IMR-90 (cell line): ENCODE data around the gene ZNF415. TPM values are rescaled to one million over a fixed set of nuclear protein-coding genes. Genes with fewer than 3 reads are reported as not detected.

ENCODE experiments used
- ATAC-seq: fragments of 200-7000 bp; cut with Tn5 transposase; 2 replicates; pipeline ENCODE4 v1.9.1; 2020; ENCODE audit warnings: low read depth, mild to moderate bottlenecking, moderate library complexity
- Bru-seq: library from RNA; stranded (reverse); fragments of 400-500 nt; gene quantifications from one replicate; lab custom pipeline; 2021; lab: Mats Ljungman, UMichigan
- BruChase-seq, 2 experiments: library from RNA; stranded (reverse); fragments of 400-500 nt; gene quantifications; one replicate each; lab custom pipeline; 2021; lab: Mats Ljungman, UMichigan
- BruUV-seq: library from RNA; stranded (reverse); fragments of 400-500 nt; replicated peaks from 2 replicates; lab custom pipeline; 2021; lab: Mats Ljungman, UMichigan
- CTCF ChIA-PET: fragments of 300-600 bp; formaldehyde crosslinking; extraction: SDS; loops from one replicate; lab custom pipeline; 2021; ENCODE audit warnings: antibody characterized with exemption; lab: Yijun Ruan, JAX
- POLR2A ChIA-PET: fragments of 300-600 bp; sonication (Branson Sonifier 250); formaldehyde crosslinking; loops from one replicate; lab custom pipeline; 2022; ENCODE audit warnings: antibody characterized with exemption; ENCODE audit not compliant: unreplicated experiment; lab: Charles Lee
- DNase-seq: peaks from one replicate; pipeline ENCODE4 v3.0.0; 2013
- H2AFZ ChIP-seq: replicated peaks from 2 replicates; pipeline ENCODE3; 2013; ENCODE audit warnings: low read length, mild to moderate bottlenecking; ENCODE audit not compliant: poor library complexity
- H2AK5ac ChIP-seq: 2 replicates; pipeline ENCODE4 v1.6.1; 2013; ENCODE audit warnings: low read depth, low read length, inconsistent platforms
- H2AK9ac ChIP-seq: replicated peaks from 2 replicates; pipeline ENCODE3; 2013; ENCODE audit warnings: mild to moderate bottlenecking, low read depth, low read length, moderate library complexity; ENCODE audit not compliant: poor library complexity
- H2BK120ac ChIP-seq: 2 replicates; pipeline ENCODE4 v1.6.1; 2013; ENCODE audit warnings: low read depth, low read length, inconsistent platforms
- H2BK15ac ChIP-seq: 3 replicates; pipeline ENCODE4 v1.6.1; 2013; ENCODE audit warnings: low read depth, low read length, inconsistent platforms
- H2BK20ac ChIP-seq: 2 replicates; pipeline ENCODE4 v1.6.1; 2013; ENCODE audit warnings: low read depth, mild to moderate bottlenecking, inconsistent platforms, low read length, moderate library complexity
- H2BK5ac ChIP-seq: 2 replicates; pipeline ENCODE4 v1.6.1; 2013; ENCODE audit warnings: mild to moderate bottlenecking, low read depth, low read length, inconsistent platforms; ENCODE audit not compliant: poor library complexity, severe bottlenecking
- H3K14ac ChIP-seq: replicated peaks from 2 replicates; pipeline ENCODE4 v1.6.1; 2013; ENCODE audit warnings: low read depth, low read length, inconsistent platforms
- H3K18ac ChIP-seq: 2 replicates; pipeline ENCODE4 v1.6.1; 2013; ENCODE audit warnings: low read depth, low read length, control low read depth
- H3K23ac ChIP-seq: 2 replicates; pipeline ENCODE4 v1.6.1; 2013; ENCODE audit warnings: low read depth, low read length, inconsistent platforms
- H3K27ac ChIP-seq: 2 replicates; pipeline ENCODE4 v1.5.1; 2013; ENCODE audit warnings: mild to moderate bottlenecking, control low read depth, low read length; ENCODE audit not compliant: insufficient read depth
- H3K27me3 ChIP-seq: 2 replicates; pipeline ENCODE4 v1.6.1; 2013; ENCODE audit warnings: low read length; ENCODE audit not compliant: control insufficient read depth, insufficient read depth
- H3K36me3 ChIP-seq: 2 replicates; pipeline ENCODE4 v1.6.1; 2013; ENCODE audit warnings: low read length, mixed read lengths; ENCODE audit not compliant: control insufficient read depth, insufficient read depth
- H3K4ac ChIP-seq: 2 replicates; pipeline ENCODE4 v1.6.1; 2013; ENCODE audit warnings: low read depth, low read length, inconsistent platforms
- H3K4me1 ChIP-seq: 2 replicates; pipeline ENCODE4 v1.6.1; 2013; ENCODE audit warnings: low read length, mixed read lengths; ENCODE audit not compliant: control insufficient read depth, insufficient read depth
- H3K4me2 ChIP-seq: 2 replicates; pipeline ENCODE4 v1.6.1; 2013; ENCODE audit warnings: low read depth, mild to moderate bottlenecking, control low read depth, low read length, moderate library complexity
- H3K4me3 ChIP-seq: 2 replicates; pipeline ENCODE4 v1.5.1; 2013; ENCODE audit warnings: low read depth, mild to moderate bottlenecking, control low read depth, low read length, moderate library complexity; ENCODE audit not compliant: insufficient read depth
- H3K56ac ChIP-seq: 2 replicates; pipeline ENCODE4 v1.6.1; 2013; ENCODE audit warnings: low read length, inconsistent platforms; ENCODE audit not compliant: insufficient read depth; ENCODE audit errors: extremely low read depth
- H3K79me1 ChIP-seq, 2 experiments: 2 replicates each; pipeline ENCODE4 v1.6.1; 2013; ENCODE audit warnings: low read length in 2 of 2, inconsistent platforms in 1 of 2, low read depth in 1 of 2
- H3K9ac ChIP-seq: 2 replicates; pipeline ENCODE4 v1.6.1; 2013; ENCODE audit warnings: low read depth, low read length, control low read depth
- H3K9me1 ChIP-seq: 2 replicates; pipeline ENCODE4 v1.6.1; 2013; ENCODE audit warnings: low read length, inconsistent platforms; ENCODE audit not compliant: insufficient read depth
- H3K9me3 ChIP-seq: 2 replicates; pipeline ENCODE4 v1.6.1; 2013; ENCODE audit warnings: low read length; ENCODE audit not compliant: control insufficient read depth, insufficient read depth
- H4K20me1 ChIP-seq: 2 replicates; pipeline ENCODE4 v1.6.1; 2013; ENCODE audit warnings: low read length, inconsistent platforms; ENCODE audit not compliant: insufficient read depth
- H4K5ac ChIP-seq: 2 replicates; pipeline ENCODE4 v1.6.1; 2013; ENCODE audit warnings: mild to moderate bottlenecking, low read depth, low read length, control low read depth
- H4K8ac ChIP-seq, 2 experiments: 2 replicates each; pipeline ENCODE4 v1.6.1; 2013; ENCODE audit warnings: low read depth in 2 of 2, low read length in 2 of 2, control low read depth in 1 of 2, inconsistent platforms in 1 of 2
- H4K91ac ChIP-seq: 2 replicates; pipeline ENCODE4 v1.6.1; 2013; ENCODE audit warnings: low read depth, low read length, inconsistent platforms; ENCODE audit not compliant: insufficient read depth
- BHLHE40 ChIP-seq: fragments of 150-350 bp; IDR thresholded peaks from 2 replicates; pipeline ENCODE4 v1.6.1; 2016; ENCODE audit warnings: mild to moderate bottlenecking, low read depth, low read length
- CEBPB ChIP-seq: IDR thresholded peaks from 2 replicates; pipeline ENCODE4 v1.6.1; 2012; ENCODE audit warnings: low read depth, low read length, improper control_type of control experiment
- CHD1 ChIP-seq: IDR thresholded peaks from 2 replicates; pipeline ENCODE4 v1.6.1; 2012; ENCODE audit warnings: low read depth, low read length, improper control_type of control experiment
- MAZ ChIP-seq: IDR thresholded peaks from 2 replicates; pipeline ENCODE4 v1.6.1; 2012; ENCODE audit warnings: low read depth, mild to moderate bottlenecking, low read length, improper control_type of control experiment, moderate library complexity, borderline replicate concordance
- MXI1 ChIP-seq: IDR thresholded peaks from 2 replicates; pipeline ENCODE4 v1.6.1; 2012; ENCODE audit warnings: low read depth, mild to moderate bottlenecking, low read length, moderate library complexity, borderline replicate concordance
- NFE2L2 ChIP-seq: fragments of 150-350 bp; IDR thresholded peaks from 2 replicates; pipeline ENCODE4 v1.6.1; 2016; ENCODE audit warnings: low read depth, mild to moderate bottlenecking, low read length
- POLR2A ChIP-seq: IDR thresholded peaks from 2 replicates; pipeline ENCODE4 v1.6.1; 2012; ENCODE audit warnings: mild to moderate bottlenecking, low read depth, low read length
- RCOR1 ChIP-seq: IDR thresholded peaks from 2 replicates; pipeline ENCODE4 v1.6.1; 2012; ENCODE audit warnings: mild to moderate bottlenecking, low read length, improper control_type of control experiment; ENCODE audit not compliant: insufficient replicate concordance
- SMC3 ChIP-seq: fragments of 150-350 bp; IDR thresholded peaks from 2 replicates; pipeline ENCODE4 v1.6.1; 2016; ENCODE audit warnings: low read depth, mild to moderate bottlenecking, antibody characterized with exemption, low read length, moderate library complexity
- WGBS, 2 experiments: methylation state at CpG; one replicate each; pipeline versions ENCODE4 v1.1.5 to v1.1.7; 2013; ENCODE audit warnings: missing lambda C conversion rate in 2 of 2; ENCODE audit not compliant: insufficient read length in 1 of 2; ENCODE audit errors: extremely low coverage in 2 of 2; 5-methylcytosine and 5-hydroxymethylcytosine counted together
- dilution Hi-C: fragments of 300-500 bp; cut with HindIII; formaldehyde crosslinking; loops from one replicate; pipeline ENCODE4 v1.14.3; 2018; ENCODE audit warnings: low sequenced_read_pairs; ENCODE audit not compliant: unreplicated experiment
- in situ Hi-C: fragments of 300-500 bp; cut with MboI; formaldehyde crosslinking; loops from 3 replicates; pipeline ENCODE4 v1.14.3; 2019; ENCODE audit warnings: low sequenced_read_pairs, inconsistent platforms, mixed read lengths
- intact Hi-C: fragments of 100-400 bp; cut with micrococcal nuclease; formaldehyde crosslinking; loops from 2 replicates; pipeline ENCODE4 v1.10.0; 2022
- long read RNA-seq: library from polyadenylated mRNA; unstranded; transcript quantifications from one replicate; pipeline ENCODE4 v2.0.0, GENCODE V29; 2021; ENCODE audit not compliant: unreplicated experiment
- polyA plus RNA-seq, 3 experiments: library from polyadenylated mRNA; depleted of rRNA; stranded (reverse); fragments of >200 nt; gene quantifications; 2 replicates each; pipeline ENCODE4 v1.2.3, GENCODE V29; 2012; ENCODE audit warnings: low replicate concordance in 1 of 3
- total RNA-seq: library from RNA; depleted of rRNA; stranded (reverse); fragments of >200 nt; gene quantifications from 2 replicates; pipeline ENCODE4 v1.2.3, GENCODE V29; 2012; rRNA removed
- TF ChIP-seq, protein P1 (sequence below): fragments of 150-350 bp; IDR thresholded peaks from 2 replicates; pipeline ENCODE4 v1.6.1; 2017; ENCODE audit warnings: mild to moderate bottlenecking, antibody characterized with exemption, low read length, low read depth
- TF ChIP-seq, protein P2 (sequence below): fragments of 150-350 bp; IDR thresholded peaks from 2 replicates; pipeline ENCODE4 v1.6.1; 2016; ENCODE audit warnings: low read depth, mild to moderate bottlenecking, low read length, moderate library complexity, borderline replicate concordance

The ZNF415 gene
- total RNA-seq: 7.7 and 7.8 TPM in 2 replicates
- polyA plus RNA-seq (2012; rRNA removed): 3.9 and 4.2 TPM in 2 replicates
- 0.92 and 1.2 TPM in 2 replicates for polyA plus RNA-seq (2012; cell fraction: cytosol; rRNA removed)
- 0.77 and 4.5 TPM in 2 replicates for polyA plus RNA-seq (2012; cell fraction: nucleus; rRNA removed; ENCODE audit: low replicate concordance)
- Bru-seq, nascent RNA: percentile 54 among the genes with signal in this experiment
- BruChase-seq, experiment 1, labeled RNA remaining after a 6-hour chase: percentile 68 among the genes with signal in this experiment
- percentile 59 among the genes with signal in this experiment for BruChase-seq, experiment 2, labeled RNA remaining after a 2-hour chase
- long read RNA-seq, partial matches to known transcripts: 1 of 6 reads
- long read RNA-seq, other reads (novel, unspliced or antisense): 4 of 6 reads

DNA sequence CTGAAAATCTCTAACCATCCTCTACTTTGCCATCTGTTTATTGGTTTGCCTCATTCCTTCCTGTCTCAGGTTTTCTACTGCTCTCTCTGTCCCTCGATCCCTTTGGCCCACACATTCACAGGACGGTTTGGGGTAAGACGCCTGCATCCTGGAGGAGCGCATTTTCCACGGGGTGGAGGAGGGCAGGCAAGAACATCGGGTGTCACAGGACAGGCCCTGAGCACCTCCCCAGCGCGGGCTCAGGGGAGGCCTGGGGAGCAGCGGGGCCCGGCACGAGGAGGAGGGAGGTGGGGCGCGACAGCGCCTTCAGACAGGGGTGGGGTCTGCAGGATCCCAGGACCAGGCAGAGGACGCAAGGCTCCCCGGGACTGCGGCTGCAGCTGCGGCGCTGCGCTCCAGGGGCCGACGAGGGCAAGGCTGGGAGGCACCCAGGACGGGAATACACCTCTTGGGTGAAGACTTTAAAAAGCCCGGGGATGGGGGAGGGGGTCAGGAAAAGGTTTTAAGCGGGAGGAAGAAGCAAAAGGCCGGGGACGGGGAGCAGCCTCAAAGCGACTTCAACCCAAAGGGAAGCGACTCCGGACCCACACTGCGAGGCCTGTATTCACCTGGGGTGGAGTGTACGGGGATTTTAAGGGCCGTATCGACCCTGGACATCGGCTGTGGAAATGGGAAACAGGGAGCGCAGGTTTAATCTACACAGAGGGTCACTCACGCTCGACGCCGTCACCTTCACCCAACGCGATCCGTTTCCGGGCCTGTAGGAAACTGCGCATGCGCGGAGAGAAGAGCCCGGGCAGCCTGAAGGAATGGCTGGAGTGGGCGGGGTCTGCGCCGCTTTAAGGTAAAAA is at the start of gene ZNF415:
TSS of gene ZNF415 (minus strand) at position 770 of the 851 bp plus-strand sequence. CDS start 10,234 bp downstream, outside the sequence.
- DNase-seq (peak; percentile 67), ATAC-seq (peak; percentile 95)
- Histone ChIP-seq H3K4me3 (peak within 1 kb of the TSS; percentile 57), H3K23ac (peak within 1 kb of the TSS; percentile 70), H4K20me1 (no peaks in the 10 kb centered on the region), H2BK15ac (no peak within 1 kb of the TSS; the same call in 2 of the 3 replicates), H3K27me3 (no peaks in the 10 kb centered on the region), H3K4ac (peak within 1 kb of the TSS; percentile 74), H3K9ac (peak within 1 kb of the TSS; percentile 80), H3K9me1 (no peaks in the 10 kb centered on the region), H2AFZ (peak within 1 kb of the TSS; percentile 98), H2AK5ac (peak within 1 kb of the TSS; percentile 48), H3K79me1 (peaks cover 0 to 9% of the 10 kb centered on the region in 2 experiments; a peak in 2 of 4 replicates), H3K27ac (peak within 1 kb of the TSS; percentile 48), H4K5ac (peak within 1 kb of the TSS; percentile 74), H2BK120ac (peak within 1 kb of the TSS; percentile 25; the same call in 1 of the 2 replicates), H3K56ac (peak within 1 kb of the TSS; percentile 74), H2AK9ac (peak within 1 kb of the TSS; percentile 96), H3K4me1 (peaks cover 3% of the 10 kb centered on the region; the same call in 1 of the 2 replicates), H3K14ac (peak within 1 kb of the TSS; percentile 93), H3K18ac (peak within 1 kb of the TSS; percentile 28; the same call in 1 of the 2 replicates), H4K8ac (peak within 1 kb of the TSS; percentile 46 to 96), H2BK5ac (peak within 1 kb of the TSS; percentile 9), H2BK20ac (no peak within 1 kb of the TSS), H3K4me2 (peak within 1 kb of the TSS; percentile 53), H4K91ac (no peak within 1 kb of the TSS), H3K36me3 (no peaks in the 10 kb centered on the region; the same call in 1 of the 2 replicates), H3K9me3 (no peaks in the 10 kb centered on the region; the same call in 1 of the 2 replicates)
- WGBS, 2 experiments: 8% methylated on average over 7 of the region's 51 CpGs; no CpG with 5 or more reads in 1 of the 2 experiments
- no TSS peak for BruUV-seq
- dilution Hi-C loops (no loop called here), intact Hi-C loops (no loop called here), in situ Hi-C loops (no loop called here)
- CTCF ChIA-PET: no interaction called here
- POLR2A ChIA-PET: no interaction called here
- TF ChIP-seq POLR2A (no peak), CHD1 (no peak), MXI1 (no peak), SMC3 (no peak), MAZ (no peak), NFE2L2 (no peak), BHLHE40 (no peak), RCOR1 (no peak), CEBPB (no peak)
- TF ChIP-seq, protein P1, sequence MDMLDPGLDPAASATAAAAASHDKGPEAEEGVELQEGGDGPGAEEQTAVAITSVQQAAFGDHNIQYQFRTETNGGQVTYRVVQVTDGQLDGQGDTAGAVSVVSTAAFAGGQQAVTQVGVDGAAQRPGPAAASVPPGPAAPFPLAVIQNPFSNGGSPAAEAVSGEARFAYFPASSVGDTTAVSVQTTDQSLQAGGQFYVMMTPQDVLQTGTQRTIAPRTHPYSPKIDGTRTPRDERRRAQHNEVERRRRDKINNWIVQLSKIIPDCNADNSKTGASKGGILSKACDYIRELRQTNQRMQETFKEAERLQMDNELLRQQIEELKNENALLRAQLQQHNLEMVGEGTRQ: no peak
- TF ChIP-seq, protein P2, sequence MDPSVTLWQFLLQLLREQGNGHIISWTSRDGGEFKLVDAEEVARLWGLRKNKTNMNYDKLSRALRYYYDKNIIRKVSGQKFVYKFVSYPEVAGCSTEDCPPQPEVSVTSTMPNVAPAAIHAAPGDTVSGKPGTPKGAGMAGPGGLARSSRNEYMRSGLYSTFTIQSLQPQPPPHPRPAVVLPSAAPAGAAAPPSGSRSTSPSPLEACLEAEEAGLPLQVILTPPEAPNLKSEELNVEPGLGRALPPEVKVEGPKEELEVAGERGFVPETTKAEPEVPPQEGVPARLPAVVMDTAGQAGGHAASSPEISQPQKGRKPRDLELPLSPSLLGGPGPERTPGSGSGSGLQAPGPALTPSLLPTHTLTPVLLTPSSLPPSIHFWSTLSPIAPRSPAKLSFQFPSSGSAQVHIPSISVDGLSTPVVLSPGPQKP: no peak
